Measurements from ENCODE around the gene GIT1.
"Not testable (repeated sequence)": the region's sequence is repeated elsewhere in the genome, so short reads cannot be mapped to it uniquely, and the experiment has no call there.

The GIT1 gene

DNA sequence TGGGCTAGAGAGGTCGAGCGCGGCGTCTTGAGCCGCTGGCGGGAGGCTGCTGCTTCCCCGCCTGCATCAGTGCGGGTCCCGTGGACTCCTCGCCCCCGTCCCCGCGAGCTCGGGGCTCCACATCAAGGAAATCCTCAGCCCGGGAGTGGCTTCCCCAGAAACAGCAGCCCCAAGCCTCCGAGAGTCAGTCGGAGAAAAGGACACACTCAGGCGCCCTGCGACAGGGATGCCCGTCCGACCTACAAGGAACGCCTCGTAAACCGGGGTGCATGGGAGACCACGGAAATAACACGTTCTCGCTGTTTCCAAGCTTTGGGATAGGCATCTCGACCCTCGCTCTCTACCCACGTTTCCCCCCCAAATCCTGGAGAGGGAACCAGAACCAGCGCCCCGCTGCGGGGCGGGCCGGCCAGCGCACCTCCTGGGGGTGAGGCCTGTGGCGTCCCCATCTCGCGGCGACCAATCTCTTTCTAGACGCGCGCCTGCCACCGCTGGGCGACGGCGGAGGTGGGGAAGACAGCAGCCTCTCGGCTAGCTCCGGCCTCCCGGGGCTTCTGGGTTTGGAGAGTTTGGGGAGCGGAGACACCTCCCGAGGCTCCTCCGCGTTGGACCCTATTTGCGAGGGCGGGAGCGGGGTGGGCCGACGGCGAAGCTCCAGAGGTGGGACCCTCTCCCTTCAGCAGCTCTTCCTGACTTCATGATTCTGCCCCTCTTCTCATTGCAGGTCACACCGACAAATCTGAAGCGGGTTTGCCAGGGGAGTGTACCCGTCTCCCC lies 21.7 kb downstream of the GIT1 start:
- peak; percentile 58 for DNase-seq

DNA sequence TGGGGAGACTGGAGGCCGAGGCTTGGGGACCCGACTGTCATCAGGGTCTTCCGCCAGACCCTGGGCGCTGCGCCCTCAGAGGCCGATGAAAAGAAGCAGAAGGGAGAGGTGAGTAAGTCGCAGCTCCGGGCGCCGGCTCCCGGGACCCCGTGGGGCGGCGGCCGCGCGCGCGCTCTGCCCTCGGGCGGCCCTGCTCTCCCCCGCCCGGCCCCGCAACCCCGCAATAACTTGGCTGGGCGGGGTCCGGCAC lies 22.2 kb downstream of the GIT1 start:
- DNase-seq, result no peak

DNA sequence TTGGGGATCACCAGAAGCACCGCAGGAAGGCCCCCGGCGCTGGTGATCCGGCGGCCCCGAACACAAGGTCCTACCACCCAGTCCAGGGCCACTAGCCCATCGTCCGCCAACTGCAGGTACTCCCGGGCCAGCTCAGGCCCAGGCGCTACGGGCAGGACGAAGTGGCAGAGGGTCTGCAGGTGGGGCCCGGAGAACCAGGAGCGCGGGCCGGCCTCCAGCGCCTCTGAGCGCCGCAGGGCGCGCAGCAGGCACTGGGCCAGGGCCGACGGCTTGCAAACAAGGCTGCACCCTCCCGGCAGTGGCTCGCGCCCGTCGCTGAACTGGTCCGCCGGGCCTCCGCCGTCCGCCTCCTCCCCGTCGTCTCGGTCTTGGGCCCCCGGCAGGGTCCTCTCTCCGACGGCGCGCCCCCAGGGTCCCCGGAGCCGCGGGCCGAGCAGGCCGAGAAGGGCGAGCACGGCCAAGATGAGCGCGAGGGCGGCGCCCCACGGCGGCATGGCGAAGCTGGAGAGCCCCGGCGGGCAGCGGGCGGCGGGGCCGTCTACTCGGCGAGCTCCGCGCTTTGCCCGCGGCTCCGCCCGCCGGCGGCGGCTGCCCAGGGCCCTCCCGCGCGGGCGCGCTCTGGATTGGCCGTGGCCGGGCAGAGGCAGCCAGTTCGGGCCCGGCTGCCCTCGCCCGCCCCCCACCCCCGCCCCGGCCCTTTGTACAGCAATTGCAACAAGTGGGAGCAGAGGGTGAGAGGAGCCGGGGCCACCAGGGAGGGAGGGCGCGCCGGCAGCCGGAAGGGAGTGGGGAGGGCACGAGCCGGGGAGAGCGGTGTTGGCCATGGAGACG lies 22.8 kb downstream of the GIT1 start, which contains the start of gene ABHD15:
ABHD15 (minus strand) TSS at position 565 of the 831 bp plus-strand sequence; CDS start at position 494, 71 bp downstream.
- peak; percentile 74 for DNase-seq

DNA sequence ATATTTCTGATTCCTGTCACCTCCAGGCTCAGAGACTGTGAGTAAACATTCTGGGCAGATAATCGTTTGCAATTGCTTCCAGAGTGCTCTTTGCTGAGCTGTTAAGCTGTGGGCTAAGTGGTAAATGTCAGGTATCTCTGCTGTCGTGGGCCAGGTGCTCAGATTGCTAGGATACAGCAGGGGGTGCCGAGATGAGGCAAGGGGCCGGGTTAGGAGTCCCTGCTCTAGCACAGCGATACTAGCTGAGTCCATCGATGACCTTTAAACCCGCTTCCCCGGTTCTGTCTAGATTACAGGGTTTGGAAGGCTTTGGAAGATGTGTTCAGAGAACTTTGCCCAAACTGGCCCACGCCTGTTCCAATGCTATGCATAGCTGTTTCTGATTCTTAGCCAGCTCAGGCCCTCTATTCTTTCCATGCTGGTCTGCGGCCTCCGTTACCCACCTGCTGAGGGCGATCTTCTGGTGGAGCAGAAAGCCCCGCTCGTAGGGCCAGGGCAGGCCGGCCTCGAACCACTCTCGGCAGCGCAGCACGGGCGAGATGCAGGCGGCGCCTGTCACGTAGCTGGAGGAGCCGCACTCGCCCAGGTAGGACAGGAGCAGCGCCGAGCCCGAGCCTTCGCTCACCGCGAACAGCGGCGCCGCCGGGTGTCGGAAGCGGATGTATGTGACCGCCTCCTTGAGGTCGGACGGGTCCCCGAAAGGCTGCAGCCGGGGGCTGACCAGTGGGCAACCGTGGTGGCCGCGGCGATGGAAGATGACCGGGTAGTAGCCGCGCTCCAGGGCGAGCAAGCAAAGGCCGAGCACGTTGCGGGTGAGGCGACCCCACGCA lies 23.6 kb downstream of the GIT1 start:
- DNase-seq, result peak; percentile 40

DNA sequence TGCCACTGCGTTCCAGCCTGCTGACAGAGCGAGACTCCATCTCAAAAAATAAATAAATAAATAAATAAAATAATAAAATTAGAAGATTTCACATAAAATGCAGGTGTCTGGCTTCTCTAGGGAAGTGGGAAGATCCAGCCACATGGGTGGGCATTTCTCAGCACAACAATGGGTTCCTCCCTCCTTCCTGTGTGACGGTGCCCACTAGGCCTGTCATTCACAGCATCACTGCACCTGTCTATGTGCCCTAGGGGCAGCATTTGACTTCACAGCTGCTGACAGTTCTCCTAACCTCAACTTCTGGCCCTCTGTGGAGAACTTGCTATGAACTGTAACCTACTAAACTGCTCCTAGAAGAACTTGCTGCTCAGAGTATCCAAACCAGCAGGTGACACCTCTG lies 25.6 kb downstream of the GIT1 start:
- DNase-seq, result no peak

DNA sequence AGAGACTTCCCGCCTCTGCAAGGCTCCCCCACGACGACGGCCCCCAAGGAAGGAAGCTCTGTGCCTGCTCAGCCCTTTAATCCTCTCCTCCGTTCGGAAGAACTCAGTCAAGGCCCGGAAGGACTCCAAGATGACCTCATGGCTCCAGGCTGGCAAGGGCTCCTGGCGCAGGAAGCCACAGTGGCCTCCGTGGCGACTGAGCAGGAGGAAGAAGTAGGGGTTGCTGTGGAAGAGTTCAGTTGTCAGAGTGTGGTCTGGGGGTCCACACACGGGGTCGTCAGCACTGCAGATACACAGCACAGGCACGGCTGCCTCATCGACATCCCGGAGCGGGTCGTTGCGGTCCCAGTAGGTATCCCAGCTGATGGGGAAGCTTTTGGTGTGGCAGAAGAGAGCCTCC lies 26.8 kb downstream of the GIT1 start:
- DNase-seq, result no peak

DNA sequence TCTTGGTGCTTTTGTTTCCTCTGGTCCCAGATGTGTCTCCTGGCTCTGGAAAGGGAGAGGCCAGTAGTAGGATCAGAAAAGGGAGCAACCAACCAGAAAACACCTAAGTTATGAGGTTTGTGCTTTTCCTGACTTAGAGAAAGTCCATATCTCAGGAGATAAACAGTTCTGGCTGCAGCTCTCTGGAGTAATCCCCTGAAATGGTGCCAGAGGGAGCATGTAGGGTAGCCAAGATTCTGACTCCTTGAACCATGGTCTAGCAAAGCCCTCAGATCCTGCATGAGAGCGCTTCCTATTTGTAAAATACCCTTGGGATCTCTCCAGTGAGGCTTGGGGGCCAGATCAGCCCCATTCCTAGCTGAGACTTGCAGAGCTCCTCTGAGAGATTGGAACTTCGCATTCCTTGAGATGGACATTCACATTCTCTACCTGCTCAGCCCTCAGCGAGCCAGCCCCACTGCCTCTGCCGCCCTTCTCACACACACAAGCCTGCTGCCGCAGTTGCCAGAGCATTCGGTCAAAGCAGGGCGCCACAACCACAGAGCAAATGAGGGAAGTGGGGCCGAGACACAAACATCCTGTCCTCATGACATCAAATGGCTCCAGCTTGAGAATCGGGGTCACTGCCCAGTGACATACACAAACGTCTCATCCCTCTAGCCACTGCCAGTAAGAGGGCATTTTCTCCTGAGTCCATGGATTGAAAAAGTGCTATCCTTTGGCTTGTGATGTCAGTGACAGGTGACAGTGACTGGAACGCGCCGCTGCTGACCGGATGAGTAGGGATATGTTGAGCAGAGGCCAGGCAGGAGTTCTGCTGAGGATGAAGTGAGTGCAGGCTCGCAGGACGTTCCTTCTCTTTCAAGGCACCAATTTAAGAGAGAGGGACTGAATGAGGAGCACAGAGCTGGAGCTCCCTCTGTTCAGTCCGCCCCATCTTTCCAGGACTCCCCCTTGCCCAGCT lies 27.6 kb downstream of the GIT1 start:
- no peak for DNase-seq

DNA sequence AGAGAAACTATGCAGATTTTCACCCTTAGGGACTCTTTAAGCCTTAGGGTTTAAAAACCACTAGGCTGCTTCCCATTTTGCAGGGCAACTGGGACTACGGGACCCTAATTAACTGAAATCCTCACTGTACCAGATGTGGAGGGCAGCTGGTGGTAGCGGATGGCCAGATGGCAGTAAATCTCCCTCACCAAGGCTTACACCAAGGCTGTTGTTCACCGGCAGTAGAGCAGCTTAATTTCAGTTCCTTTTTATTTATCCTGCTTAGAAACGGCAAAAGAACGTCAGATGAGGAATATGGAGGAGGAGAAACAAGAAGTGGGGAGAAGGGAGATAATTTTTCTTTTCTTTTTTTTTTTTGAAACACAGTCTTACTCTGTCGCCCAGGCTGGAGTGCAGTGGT lies 29.1 kb downstream of the GIT1 start:
- DNase-seq, result no peak

DNA sequence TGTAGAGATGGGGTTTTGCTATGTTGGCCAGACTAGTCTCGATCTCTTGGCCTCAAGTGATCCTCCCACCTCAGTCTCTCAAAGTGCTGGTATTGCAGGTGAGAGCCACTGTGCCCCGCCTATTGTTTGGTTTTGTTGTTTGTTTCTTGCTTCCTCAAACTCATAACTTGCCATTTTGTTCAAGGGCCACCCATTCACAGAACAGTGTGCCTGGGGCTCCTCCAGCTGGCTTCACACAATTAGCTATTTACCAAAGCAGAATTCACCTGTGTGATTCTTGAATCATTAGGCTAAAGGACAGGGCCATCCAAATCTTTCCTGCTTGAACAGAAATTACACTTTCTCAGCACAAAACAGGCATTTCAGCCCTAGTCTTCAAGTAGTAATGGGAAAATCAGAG lies 29.8 kb downstream of the GIT1 start:
- DNase-seq, result no peak

DNA sequence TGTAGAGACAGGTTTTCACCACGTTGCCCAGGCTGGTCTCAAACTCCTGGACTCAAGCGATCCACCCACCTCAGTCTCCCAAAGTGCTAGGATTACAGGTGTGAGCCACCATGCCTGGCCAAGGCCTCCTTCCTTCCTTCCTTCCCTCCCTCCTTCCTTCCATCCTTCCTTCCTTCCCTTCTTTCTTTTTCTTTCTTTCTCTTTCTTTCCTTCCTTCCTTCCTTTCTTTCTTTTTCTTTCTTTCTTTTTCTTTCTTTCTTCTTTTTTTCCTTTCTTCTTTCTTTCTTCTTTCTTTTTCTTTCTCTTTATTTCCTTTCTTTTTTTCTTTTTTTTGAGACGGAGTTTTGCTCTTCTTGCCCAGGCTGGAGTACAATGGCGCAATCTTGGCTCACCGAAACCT lies 31.3 kb downstream of the GIT1 start:
- not testable (repeated sequence) for DNase-seq

DNA sequence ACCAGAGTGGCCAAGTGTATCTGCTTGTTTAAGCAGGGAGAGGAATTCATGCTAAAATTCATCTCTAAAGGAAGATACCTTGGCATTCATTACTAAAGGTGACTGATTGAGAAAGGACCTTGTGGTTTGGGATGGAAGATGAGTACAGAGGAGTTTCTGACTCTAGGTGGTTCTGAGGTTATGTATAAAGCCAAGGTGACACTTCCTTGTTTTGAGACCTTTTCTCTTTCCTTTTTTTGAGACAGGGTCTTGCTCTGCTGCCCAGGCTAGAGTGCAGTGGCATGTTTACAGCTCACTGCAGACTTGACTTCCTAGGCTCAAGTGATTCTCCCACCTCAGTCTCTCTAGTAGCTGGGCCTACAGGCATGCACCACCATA lies 31.7 kb downstream of the GIT1 start:
- DNase-seq, result no peak

DNA sequence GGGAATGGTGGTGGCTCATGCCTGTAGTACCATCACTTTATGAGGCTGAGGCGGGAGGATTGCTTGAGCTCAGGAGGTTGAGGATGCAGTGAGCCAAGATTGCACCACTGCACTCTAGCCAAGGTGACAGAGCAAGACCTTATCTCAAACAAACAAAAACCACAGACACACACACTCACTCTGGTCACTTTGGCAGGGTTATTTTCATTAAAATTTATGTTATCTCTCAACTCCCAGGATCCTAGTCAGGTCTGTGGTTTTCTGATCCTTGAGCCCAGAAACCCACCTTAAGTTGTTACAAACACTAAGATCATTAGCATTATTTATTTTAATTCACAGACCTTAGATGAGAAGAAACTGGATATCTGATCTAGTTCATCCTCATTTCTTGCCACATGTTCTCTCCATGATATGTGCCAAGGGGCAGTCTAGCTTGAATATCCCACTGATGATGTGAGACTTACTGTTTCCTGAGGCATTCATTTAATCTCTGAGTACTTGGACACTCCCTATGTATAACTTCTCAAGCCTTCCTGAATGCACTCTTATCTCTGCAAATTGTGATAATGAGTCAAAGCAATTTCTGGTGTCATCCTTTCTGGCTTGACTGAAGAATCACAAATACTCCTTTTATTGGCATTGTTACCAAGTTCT lies 32.2 kb downstream of the GIT1 start:
- no peak for DNase-seq

DNA sequence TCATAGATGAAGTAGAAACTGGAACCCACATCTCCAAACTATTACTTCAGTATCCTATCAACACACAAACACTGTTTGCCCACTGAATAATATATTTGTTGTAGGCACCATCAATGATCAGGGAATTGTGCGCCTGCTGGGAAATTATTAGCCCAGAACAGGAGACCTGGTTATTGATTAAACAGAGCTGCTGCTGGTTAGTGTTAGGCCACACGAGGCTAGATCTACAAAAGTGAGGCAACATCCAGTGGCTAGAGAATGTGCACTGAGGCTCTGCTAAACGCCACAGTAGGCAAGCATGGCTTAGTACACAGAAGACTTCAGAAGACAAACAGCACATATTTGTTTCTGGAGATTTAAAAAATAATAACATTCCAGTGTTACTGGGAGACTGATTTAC lies 33.6 kb downstream of the GIT1 start:
- no peak for DNase-seq

DNA sequence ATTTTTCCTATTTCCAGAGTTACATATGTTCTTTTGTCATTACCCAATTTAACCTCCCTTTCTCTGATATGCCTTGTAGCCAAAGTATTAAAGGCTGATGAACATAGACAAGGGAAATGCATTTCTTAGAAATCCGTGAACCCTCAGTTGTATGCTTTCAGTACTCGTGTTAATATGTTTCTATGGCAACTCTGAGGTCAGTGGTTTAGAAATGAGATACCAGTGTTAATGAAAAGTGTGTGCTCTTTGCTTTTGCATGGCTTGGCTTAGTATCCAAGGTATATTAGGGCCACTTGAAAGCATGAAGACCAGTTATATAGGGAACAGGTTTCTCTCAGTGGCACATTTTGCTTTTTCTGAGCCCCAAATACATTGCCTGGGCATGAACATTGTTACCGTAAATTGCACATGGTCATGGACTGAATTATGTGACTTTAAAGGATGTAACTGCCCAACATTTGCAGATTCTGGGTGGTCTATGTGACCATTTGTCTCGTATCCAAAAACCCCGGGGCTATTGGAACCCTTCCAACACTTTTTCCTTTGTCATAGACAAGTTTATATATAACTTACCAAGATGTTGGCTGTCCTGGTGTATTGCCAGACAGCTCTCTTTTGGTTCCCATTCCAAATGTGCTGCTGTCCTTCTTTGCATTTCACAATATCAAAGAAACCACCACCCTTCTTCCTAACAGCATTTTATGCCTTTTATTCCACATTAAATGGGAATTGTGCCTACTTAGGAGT lies 40.1 kb downstream of the GIT1 start:
- DNase-seq, result no peak

DNA sequence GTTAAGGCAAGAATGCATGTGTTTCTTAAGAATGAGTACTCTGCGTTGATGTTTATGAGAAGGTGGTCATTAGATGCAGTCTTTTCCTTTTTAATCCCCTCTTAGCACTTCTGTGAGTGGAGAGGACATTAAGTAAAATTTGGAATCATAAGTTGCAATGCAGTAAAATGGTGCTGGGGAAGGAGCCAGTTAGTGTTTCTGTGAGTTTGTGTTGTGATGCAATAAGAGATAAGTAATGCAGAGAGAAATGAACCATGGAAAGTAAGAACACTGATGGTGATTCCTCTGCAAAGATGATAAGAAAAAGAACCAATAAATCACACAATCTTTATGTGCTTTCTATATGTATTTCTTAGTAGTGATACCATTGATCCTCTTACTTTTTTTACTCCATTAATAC lies 42.6 kb downstream of the GIT1 start:
- DNase-seq, result no peak

DNA sequence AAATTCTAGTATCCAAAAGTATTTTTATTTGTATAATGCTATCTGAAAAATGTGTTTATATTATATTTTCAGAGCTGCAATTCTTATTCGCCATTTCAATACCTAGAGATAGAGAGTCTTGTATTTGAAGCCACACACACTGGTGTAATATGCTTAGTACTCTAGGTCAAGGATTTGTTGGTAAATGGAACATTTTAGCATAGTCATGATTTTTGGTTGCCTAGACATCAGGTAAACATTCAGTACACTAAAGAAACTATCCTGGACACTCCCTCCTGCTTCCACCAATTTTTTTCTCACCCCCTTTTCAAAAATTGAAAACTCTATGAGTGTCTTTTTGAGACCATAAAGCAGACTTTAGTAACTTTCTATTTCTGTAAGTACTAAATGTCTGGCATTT lies 43.4 kb downstream of the GIT1 start:
- DNase-seq, result no peak

DNA sequence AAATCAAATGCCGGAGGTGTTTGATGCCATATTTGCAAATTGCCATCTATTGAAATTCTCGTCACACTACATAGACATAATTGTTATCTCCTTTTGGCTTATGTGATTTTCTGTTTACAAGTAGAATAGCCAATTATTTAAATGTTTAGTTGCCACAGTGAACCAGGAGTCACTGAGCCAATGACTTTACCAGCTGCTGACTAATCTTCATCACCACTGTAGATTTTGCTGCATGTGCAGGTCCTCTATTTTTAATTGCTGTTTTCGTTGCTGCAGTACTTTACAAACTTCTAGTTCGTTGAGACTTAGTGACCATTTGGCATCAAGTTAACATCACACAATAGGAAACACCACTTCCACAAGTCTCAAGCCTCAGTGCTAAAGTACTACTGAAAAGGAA lies 45.4 kb downstream of the GIT1 start:
- DNase-seq, result no peak

DNA sequence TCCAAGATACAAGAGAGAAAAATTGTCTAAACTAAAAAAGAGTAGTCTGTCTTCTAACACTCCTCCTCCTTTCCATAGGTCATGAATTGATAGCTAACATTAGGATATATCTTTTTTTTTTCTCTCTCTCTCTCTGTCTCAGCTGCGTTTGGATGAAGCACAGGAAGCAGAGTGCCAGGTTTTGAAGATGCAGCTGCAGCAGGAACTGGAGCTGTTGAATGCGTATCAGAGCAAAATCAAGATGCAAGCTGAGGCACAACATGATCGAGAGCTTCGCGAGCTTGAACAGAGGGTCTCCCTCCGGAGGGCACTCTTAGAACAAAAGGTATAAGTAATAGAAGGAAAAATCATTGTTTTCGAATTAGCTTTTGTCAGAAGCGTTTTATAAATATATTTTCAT lies 55.5 kb downstream of the GIT1 start:
- no peak for DNase-seq

DNA sequence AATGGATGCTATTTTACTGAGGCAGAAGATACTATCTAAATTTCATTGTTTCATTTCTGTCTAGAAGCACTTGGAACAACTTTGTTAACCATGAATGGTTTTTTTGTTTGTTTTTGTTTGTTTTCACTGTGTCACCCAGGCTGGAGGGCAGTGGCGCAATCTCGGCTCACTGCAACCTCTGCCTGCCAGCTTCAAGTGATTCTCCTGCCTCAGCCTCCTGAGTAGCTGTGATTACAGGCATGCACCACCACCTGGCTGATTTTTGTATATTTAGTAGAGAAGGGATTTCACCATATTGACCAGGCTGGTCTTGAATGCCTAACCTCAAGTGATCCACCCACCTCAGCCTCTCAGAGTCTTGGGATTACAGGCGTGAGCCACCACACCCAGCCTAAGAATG lies 63.1 kb downstream of the GIT1 start:
- no peak for DNase-seq

DNA sequence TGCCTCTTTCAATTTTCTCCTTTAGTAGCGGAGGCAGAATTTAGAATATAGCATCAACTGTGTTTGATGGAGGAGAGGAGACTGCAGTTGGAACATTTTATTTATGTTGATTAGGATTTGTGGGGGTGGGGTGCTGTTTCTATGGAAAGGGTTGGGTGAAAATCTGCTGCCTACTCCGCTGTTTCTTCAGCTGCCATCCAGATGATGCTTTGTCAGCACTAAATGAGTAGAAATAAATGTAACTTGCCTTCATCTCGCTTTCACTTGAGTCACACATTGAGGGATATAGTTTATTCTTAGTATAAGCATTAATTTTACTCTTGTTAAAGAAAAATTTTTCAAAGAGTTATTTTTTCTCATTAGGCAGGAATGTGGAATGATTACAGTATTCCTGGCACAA lies 64.8 kb downstream of the GIT1 start:
- no peak for DNase-seq

Measured in left hindlimb (tissue), 1 donor.